Umbilical cord (tissue), 2 donors: Measurements from ENCODE around the gene TCF4. TPM values are rescaled to one million over a fixed set of nuclear protein-coding genes. Genes with fewer than 3 reads are reported as not detected.

Experiments
- DNase-seq: peaks from one replicate; pipeline ENCODE4 v3.0.0-alpha.2; 2015; ENCODE audit warnings: low spot score
- total RNA-seq: library from RNA; depleted of rRNA; stranded (reverse); fragments of >200 nt; gene quantifications from one replicate; pipeline ENCODE4 v1.2.3, GENCODE V29; 2014; ENCODE audit warnings: low replicate concordance; ENCODE audit not compliant: insufficient read depth

The TCF4 gene
- total RNA-seq: 136 TPM

- peak; percentile 73 for DNase-seq
These were observed at the start of gene TCF4 for GRCh38 chr18:55588111-55588869. Gene TCF4, minus strand, starts transcription at chr18:55588192. Its CDS starts 1,076 bp downstream, at chr18:55587116.

- no peak for DNase-seq
These were observed 49.2 kb upstream of the TCF4 start for GRCh38 chr18:55637204-55637603.

GRCh38 chr18:55635439-55635838 is 47.4 kb upstream of the TCF4 start:
- DNase-seq: no peak

DNA sequence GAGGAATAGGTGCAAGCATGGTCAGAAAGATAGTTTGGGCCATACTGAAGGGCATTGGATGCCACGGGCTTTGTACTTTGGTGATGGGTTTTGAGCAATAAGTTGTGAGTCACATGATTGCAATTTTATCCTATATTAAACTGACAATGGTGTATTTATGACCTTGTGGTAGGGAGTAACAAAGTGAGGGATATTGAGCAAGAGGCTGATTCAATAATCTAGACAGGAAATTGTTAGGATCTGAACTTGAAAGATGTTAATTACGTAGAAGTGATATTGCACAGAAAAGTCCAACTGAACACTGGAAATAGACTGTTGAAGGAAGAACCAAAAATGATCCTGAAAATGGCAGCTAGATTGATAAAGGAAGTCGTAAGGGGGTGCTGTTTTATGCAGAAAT is 46.6 kb upstream of the TCF4 start:
- no peak for DNase-seq

DNA sequence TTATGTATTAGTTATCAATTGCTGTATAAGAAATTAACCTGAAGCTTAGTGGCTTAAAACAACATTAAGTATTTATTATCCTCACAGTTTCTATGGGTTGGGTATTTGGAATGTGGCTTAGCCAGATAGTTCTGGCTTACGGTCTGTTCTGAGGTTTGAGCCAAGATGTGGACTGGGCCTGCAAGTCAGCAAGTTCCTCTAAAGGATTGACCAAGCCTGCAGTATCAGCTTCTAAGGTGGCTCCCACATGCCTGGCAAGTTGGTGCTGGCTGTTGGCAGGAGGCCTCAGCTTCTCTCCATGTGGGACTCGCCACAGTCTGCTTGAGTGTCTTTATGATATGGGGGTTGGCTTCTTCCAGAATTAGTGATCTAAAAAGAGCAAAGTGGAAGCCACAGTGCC is 45.0 kb upstream of the TCF4 start:
- DNase-seq: no peak

- DNase-seq: no peak
These were observed 41.1 kb upstream of the TCF4 start for GRCh38 chr18:55629133-55629532.

- no peak for DNase-seq
These were observed 39.0 kb upstream of the TCF4 start for GRCh38 chr18:55627007-55627406.

- DNase-seq: no peak
These were observed 37.9 kb upstream of the TCF4 start for GRCh38 chr18:55625901-55626300.

- no peak for DNase-seq
These were observed 35.6 kb upstream of the TCF4 start for GRCh38 chr18:55623626-55624025.

DNA sequence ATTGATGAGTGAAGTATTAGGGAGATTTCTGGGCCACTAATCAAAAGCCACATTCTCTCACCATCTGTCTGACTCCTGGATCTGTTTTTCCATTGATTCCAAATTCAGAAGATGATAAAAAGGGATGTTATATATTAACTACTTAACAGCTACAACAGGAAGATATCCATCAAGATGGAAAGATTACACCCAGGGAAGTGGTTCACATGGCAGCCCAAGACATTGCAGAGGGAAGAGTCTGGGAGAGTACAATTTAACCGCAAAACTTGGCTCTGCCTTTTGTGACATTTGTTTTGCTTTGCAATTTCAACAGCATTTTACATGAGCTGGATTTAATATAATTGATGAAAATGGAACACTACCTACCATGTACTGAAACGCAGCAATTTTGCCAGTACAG is 22.5 kb upstream of the TCF4 start:
- no peak for DNase-seq

GRCh38 chr18:55609160-55609825 is 21.3 kb upstream of the TCF4 start:
- no peak for DNase-seq

- DNase-seq: no peak
These were observed 20.5 kb upstream of the TCF4 start for GRCh38 chr18:55608497-55608896.

DNA sequence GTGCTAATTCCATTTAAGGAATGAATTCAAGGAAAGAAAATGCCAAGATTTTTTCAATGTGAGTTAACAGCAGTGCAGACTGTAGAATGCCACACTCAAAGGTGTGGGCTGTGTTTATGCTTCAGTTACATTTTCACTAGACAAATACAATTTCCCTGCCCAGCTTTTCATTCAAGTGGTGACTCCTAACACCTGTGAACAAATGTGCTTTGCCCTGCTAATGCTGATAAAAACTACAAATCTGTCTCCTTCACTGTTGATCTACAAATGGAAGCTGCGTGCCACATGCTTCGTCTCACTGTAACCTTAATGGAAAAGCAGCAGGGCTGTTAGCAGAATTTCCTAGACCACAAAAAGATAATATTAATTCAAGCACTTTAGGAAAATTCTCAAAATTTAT is 19.8 kb upstream of the TCF4 start:
- DNase-seq: no peak

- no peak for DNase-seq
These were observed 17.8 kb upstream of the TCF4 start for GRCh38 chr18:55605733-55606338.

DNA sequence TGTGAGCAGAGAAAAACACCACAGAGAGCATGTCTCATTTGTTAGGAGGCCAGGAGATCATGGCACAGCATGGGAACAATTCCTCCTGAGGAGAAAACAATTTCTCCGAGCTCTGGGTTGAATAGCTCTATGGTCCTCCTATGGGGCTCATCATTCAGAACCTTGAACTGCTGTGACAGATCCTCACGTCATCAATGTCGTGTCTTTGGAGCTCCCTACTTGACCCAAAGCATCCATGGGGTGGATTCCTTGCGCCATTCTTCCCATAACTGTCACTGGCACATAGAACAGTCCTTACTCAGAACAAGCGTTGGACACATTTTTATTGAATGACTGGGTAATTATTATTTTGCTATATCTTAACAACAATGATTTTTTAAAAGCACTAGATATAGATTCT is 15.8 kb upstream of the TCF4 start:
- DNase-seq: no peak

GRCh38 chr18:55593888-55594287 is 5.9 kb upstream of the TCF4 start:
- DNase-seq: no peak

- no peak for DNase-seq
These were observed 4.6 kb upstream of the TCF4 start for GRCh38 chr18:55592572-55592971.

DNA sequence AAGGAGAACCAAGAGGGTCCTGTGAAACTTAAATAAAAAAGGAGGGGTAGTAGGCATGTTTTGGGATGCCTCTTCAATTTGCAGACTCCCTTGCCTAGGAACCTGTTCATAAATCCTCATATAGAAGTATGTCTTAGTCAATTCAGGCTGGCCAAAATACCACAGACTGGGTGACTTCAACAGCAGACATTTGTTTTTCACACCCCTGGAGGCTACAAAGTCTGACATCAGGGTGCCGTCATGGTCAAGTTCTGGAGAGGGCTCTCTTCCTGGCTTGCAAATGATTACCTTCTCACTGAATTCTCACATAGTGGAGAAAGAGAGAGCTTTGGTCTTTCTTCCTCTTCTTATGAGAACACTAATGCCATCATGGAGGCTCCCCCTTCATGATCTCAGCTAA is 4.1 kb upstream of the TCF4 start:
- DNase-seq: no peak

DNA sequence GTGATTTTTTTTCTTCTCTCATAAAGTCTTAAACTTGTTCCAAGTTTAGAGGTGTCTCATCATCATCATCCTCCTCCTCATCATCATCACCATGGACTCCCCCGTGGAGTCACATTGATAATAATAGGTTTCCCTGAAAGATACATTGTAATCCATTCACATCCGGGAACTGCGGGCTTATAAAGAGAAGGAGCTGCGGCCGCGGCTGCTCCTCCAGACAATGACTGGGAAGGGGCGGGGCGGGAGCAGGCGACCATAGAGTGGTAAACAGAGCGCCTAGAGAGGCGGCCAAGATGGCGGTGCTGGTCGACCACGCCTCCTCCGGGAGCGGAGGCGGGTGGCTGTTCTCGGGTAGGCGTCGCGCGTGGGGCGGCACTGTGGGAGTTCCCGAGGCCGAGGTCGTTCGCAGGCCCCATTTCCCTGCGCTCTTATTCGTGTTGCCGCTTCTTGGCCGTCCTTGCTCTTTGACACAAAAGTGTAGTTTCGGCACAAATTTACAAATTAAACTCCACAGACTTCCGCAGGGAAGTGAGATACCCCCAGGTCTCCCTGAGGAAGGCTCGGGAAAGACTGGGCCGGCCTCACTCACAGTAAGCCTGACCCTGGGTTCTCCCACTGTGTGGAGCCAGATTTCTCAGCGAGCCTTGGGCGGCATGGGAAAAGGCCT is 1.8 kb upstream of the TCF4 start:
- DNase-seq: peak; percentile 98

- DNase-seq: no peak
These were observed 1.0 kb upstream of the TCF4 start for GRCh38 chr18:55588870-55589595.

DNA sequence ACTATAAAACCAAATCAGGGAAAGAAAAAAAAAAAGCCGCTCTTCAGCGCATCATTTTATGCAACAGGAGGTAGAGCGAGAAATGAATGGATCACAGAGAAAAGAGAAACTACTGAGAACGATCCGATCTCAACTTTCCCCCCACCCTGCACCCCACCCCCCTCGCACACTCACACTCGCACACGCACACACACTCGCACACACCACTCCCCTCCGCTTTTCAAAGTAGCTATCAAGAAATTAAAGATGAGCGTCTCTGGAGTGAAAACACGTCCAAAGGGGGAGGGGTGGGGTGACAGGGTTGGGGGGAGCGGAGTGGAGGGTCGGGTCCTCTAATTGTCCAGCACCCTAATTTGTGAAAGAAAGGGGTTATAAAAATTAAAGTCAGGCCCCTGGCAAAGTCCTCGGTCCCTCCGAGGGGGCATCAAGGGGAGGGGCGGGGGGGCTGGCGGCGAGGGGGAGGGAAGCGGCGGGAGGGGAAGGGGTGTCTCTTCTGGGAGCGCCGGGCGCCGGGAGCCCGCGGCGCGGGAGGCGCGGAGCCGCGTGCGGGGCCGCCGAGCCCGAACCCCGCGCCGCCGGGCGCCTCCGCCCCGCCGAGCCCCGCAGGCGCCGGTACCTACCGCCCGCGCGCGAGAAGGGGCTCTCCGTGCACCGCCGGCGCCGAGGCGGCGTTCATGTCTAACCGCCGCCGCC is 428 bp downstream of the TCF4 start:
- peak; percentile 55 for DNase-seq
